Mucosa of descending colon (tissue), 3 donors: ENCODE measurements around the gene LMO7. TPM values are rescaled to one million over a fixed set of nuclear protein-coding genes. Genes with fewer than 3 reads are reported as not detected.

Experiments used
- ATAC-seq: fragments of 200-7000 bp; cut with Tn5 transposase; one replicate; pipeline ENCODE4 v1.9.1; 2020; ENCODE audit warnings: mild to moderate bottlenecking, moderate library complexity
- DNase-seq, 3 donors: peaks; one replicate each; pipeline ENCODE4 v3.0.0-alpha.2; 2020
- H3K36me3 ChIP-seq: fragments of 200-600 bp; one replicate; pipeline ENCODE4 v1.8.0; 2021; ENCODE audit warnings: low read depth, mild to moderate bottlenecking
- H3K4me1 ChIP-seq: fragments of 200-600 bp; one replicate; pipeline ENCODE4 v1.8.0; 2021; ENCODE audit warnings: low read depth, mild to moderate bottlenecking
- H3K4me3 ChIP-seq: fragments of 200-600 bp; one replicate; pipeline ENCODE4 v1.8.0; 2021; ENCODE audit warnings: mild to moderate bottlenecking
- H3K9me3 ChIP-seq: fragments of 200-600 bp; one replicate; pipeline ENCODE4 v1.8.0; 2021; ENCODE audit warnings: mild to moderate bottlenecking
- intact Hi-C, 2 donors: fragments of 100-400 bp; cut with DNase I in 1 of 2; cut with micrococcal nuclease in 1 of 2; formaldehyde crosslinking; loops; one replicate each; pipeline versions ENCODE4 v1.11.0 to v1.11.1; 2022; cut with DNase I, micrococcal nuclease
- total RNA-seq, 3 donors: library from RNA; stranded (reverse); fragmentation: NEBNext Ultra II Directional in 2 of 3; extraction: Animal tissue kit (Norgen Biotek cat#: 25700) in 2 of 3; gene quantifications; one replicate each; pipeline versions ENCODE4 v1.2.1 to v1.2.4, GENCODE V29; 2021 to 2023
- TF ChIP-seq, protein P1 (sequence below): fragments of 200-600 bp; IDR thresholded peaks from one replicate; pipeline ENCODE4 v1.8.0; 2022; ENCODE audit warnings: antibody characterized with exemption, mild to moderate bottlenecking
- donor health status: DM: no; HTN: no; CAD: no; lungs with moderate emphysema.
- donor health status: DM: no; HTN: no; CAD: no.
- donor health status: DM: no; HTN: yes; CAD: no.

LMO7 gene
- total RNA-seq, 3 donors from 2014 or later = 127 to 243 (median 212) TPM

GRCh38 chr13:75870397-75870903 is 234.3 kb downstream of the LMO7 start:
- Histone ChIP-seq H3K9me3 (no peaks in the 10 kb centered on the region), H3K36me3 (no peaks in the 10 kb centered on the region), H3K4me3 (no peak overlapping the region), H3K4me1 (no peaks in the 10 kb centered on the region)
- intact Hi-C loops = no loop called here
- TF ChIP-seq, protein P1, sequence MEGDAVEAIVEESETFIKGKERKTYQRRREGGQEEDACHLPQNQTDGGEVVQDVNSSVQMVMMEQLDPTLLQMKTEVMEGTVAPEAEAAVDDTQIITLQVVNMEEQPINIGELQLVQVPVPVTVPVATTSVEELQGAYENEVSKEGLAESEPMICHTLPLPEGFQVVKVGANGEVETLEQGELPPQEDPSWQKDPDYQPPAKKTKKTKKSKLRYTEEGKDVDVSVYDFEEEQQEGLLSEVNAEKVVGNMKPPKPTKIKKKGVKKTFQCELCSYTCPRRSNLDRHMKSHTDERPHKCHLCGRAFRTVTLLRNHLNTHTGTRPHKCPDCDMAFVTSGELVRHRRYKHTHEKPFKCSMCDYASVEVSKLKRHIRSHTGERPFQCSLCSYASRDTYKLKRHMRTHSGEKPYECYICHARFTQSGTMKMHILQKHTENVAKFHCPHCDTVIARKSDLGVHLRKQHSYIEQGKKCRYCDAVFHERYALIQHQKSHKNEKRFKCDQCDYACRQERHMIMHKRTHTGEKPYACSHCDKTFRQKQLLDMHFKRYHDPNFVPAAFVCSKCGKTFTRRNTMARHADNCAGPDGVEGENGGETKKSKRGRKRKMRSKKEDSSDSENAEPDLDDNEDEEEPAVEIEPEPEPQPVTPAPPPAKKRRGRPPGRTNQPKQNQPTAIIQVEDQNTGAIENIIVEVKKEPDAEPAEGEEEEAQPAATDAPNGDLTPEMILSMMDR = peak; percentile 46
- ATAC-seq (peak; percentile 54), DNase-seq (no peak)

- TF ChIP-seq, protein P1 = no peak
- no peaks in the 10 kb centered on the region for H3K4me1 ChIP-seq
- no peak overlapping the region for H3K4me3 ChIP-seq
- H3K9me3 ChIP-seq = no peaks in the 10 kb centered on the region
- DNase-seq (no peak), ATAC-seq (no peak)
- intact Hi-C loops = no loop called here
- no peaks in the 10 kb centered on the region for H3K36me3 ChIP-seq
Measured at GRCh38 chr13:75871059-75871458, 234.9 kb downstream of the LMO7 start.

GRCh38 chr13:75872980-75873379 is 236.8 kb downstream of the LMO7 start:
- Histone ChIP-seq H3K4me1 (no peaks in the 10 kb centered on the region), H3K9me3 (no peaks in the 10 kb centered on the region), H3K4me3 (no peak overlapping the region), H3K36me3 (no peaks in the 10 kb centered on the region)
- TF ChIP-seq, protein P1 = no peak
- intact Hi-C loops = no loop called here
- DNase-seq = no peak
- ATAC-seq = no peak

- Histone ChIP-seq H3K4me3 (no peak overlapping the region), H3K36me3 (no peaks in the 10 kb centered on the region), H3K9me3 (no peaks in the 10 kb centered on the region), H3K4me1 (no peaks in the 10 kb centered on the region)
- ATAC-seq (no peak), DNase-seq (no peak)
- intact Hi-C loops = no loop called here
- TF ChIP-seq, protein P1 = no peak
Measured at GRCh38 chr13:75873494-75873893, 237.4 kb downstream of the LMO7 start.

DNA sequence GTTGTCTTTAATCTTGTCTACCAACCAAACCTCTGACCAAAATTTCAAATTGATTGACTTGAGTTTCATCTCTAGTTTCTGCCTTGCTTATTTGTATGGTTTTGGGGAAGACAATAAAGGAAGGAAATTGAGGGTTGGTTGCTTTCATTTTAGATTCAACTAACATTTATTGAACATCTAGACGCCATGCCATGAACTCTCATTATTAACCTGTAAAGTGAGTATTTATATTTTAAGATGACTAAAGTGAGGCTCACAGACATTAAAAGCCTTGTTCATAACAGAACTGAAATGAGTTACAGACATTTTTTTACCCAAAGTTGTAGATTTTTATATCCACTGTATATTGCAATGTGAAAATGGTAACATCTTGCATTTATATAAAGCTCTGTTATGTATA is 239.3 kb downstream of the LMO7 start:
- intact Hi-C loops = loop anchor here in 1 of 2 donors (5.0 kb wide), 1 partner anchor 1027 kb away; no protein-coding TSS in a partner anchor
- H3K9me3 ChIP-seq = no peaks in the 10 kb centered on the region
- no peak overlapping the region for H3K4me3 ChIP-seq
- peaks cover 2% of the 10 kb centered on the region for H3K4me1 ChIP-seq
- ATAC-seq = no peak
- TF ChIP-seq, protein P1 = no peak
- no peak for DNase-seq
- no peaks in the 10 kb centered on the region for H3K36me3 ChIP-seq
